ENCODE data around the gene FLNB. TPM values are rescaled to one million over a fixed set of nuclear protein-coding genes. Genes with fewer than 3 reads are reported as not detected.

Gene FLNB
- total and polyA plus RNA-seq, 2 of the 4 experiments (the other 2 are of a cell fraction), result 78.0 to 136 TPM

DNA sequence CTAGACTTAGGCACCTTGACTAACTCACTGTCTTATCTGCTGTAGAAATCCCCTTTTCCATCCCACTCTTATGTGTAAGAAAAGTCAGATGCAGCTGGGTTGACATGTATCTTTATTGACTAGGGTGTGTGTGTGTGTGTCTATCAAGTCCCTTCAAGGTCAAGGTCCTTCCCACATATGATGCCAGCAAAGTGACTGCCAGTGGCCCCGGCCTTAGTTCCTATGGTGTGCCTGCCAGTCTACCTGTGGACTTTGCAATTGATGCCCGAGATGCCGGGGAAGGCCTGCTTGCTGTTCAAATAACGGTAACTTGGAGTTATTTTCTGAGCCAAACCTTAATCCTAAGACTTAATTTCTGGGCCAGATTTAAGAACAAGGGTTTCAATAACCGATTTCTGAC is 126.2 kb downstream of the FLNB start:
- Histone ChIP-seq H2AFZ (replicated peaks; ENCODE audit: low read length, poor library complexity) (no peak overlapping the region), H3K36me3 (ENCODE audit: control insufficient read depth, insufficient read depth, low read length) (peaks cover 78% of the 10 kb centered on the region), H2AK5ac (ENCODE audit: low read depth, low read length) (no peak overlapping the region), H4K20me1 (ENCODE audit: insufficient read depth, low read length) (peaks cover 28% of the 10 kb centered on the region), H2BK20ac (ENCODE audit: low read depth, low read length) (no peak overlapping the region), H3K56ac (ENCODE audit: extremely low read depth, insufficient read depth, low read length) (no peak overlapping the region), H2AK9ac (replicated peaks; ENCODE audit: low read depth, low read length, poor library complexity) (no peak overlapping the region), H3K79me1 (ENCODE audit: low read depth in 1 of 2, low read length in 2 of 2) (peaks cover 42 to 60% of the 10 kb centered on the region in 2 experiments), H3K14ac (replicated peaks; ENCODE audit: low read depth, low read length) (no peak overlapping the region), H3K9me1 (ENCODE audit: insufficient read depth, low read length) (peaks cover 28% of the 10 kb centered on the region), H3K18ac (ENCODE audit: low read depth, low read length) (no peak overlapping the region), H4K5ac (ENCODE audit: low read depth, low read length) (no peak overlapping the region), H3K4me1 (ENCODE audit: control insufficient read depth, insufficient read depth, low read length) (no peaks in the 10 kb centered on the region; the same call in 1 of the 2 replicates), H2BK5ac (ENCODE audit: low read depth, low read length, poor library complexity, severe bottlenecking) (no peak overlapping the region), H3K4ac (ENCODE audit: low read depth, low read length) (no peak overlapping the region), H3K9ac (ENCODE audit: low read depth, low read length) (no peak overlapping the region), H3K4me3 (ENCODE audit: insufficient read depth, low read depth, low read length) (no peak overlapping the region), H3K27ac (ENCODE audit: insufficient read depth, low read length) (no peak overlapping the region), H3K4me2 (ENCODE audit: low read depth, low read length) (no peak overlapping the region), H4K91ac (ENCODE audit: insufficient read depth, low read depth, low read length) (no peak overlapping the region), H2BK120ac (ENCODE audit: low read depth, low read length) (no peak overlapping the region), H4K8ac (ENCODE audit: low read depth in 2 of 2, low read length in 2 of 2) (no peak overlapping the region), H3K9me3 (ENCODE audit: control insufficient read depth, insufficient read depth, low read length) (no peaks in the 10 kb centered on the region), H2BK15ac (ENCODE audit: low read depth, low read length) (no peak overlapping the region), H3K23ac (ENCODE audit: low read depth, low read length) (no peak overlapping the region), H3K27me3 (ENCODE audit: control insufficient read depth, insufficient read depth, low read length) (no peaks in the 10 kb centered on the region)
- no peak for ATAC-seq (ENCODE audit: low read depth)
- intact Hi-C loops (cut with micrococcal nuclease), result no loop called here
- no TSS peak for BruUV-seq (replicated peaks)
- WGBS, 2 experiments (ENCODE audit: extremely low coverage in 2 of 2, insufficient read length in 1 of 2), result 97% methylated on average over 5 of the region's 5 CpGs; no CpG with 5 or more reads in 1 of the 2 experiments
- ChIA-PET CTCF (interaction anchor here (0.6 to 1.8 kb wide), 3 partner anchors 16 to 185 kb away, joined by 3 to 5 read pairs (median 3); no protein-coding TSS in a partner anchor), POLR2A (ENCODE audit: unreplicated experiment) (no interaction called here)
- no peak for DNase-seq
- dilution Hi-C loops (cut with HindIII; ENCODE audit: low sequenced_read_pairs, unreplicated experiment), result no loop called here
- in situ Hi-C loops (cut with MboI; ENCODE audit: low sequenced_read_pairs), result no loop called here
- TF ChIP-seq MAFK (IDR thresholded peaks at IDR 0.05; ENCODE audit: low read depth, low read length), result no peak
- TF ChIP-seq MAZ (IDR thresholded peaks at IDR 0.05; ENCODE audit: borderline replicate concordance, low read depth, low read length), result no peak
- no peak for TF ChIP-seq MXI1 (IDR thresholded peaks at IDR 0.05; ENCODE audit: borderline replicate concordance, low read depth, low read length)
- no peak for TF ChIP-seq RCOR1 (IDR thresholded peaks at IDR 0.05; ENCODE audit: insufficient replicate concordance, low read length)
- no peak for TF ChIP-seq CHD1 (IDR thresholded peaks at IDR 0.05; ENCODE audit: low read depth, low read length)
- no peak for TF ChIP-seq SMC3 (IDR thresholded peaks at IDR 0.05; ENCODE audit: low read depth, low read length)
- TF ChIP-seq POLR2A (IDR thresholded peaks at IDR 0.05; ENCODE audit: low read depth, low read length), result no peak
- no peak for TF ChIP-seq BHLHE40 (IDR thresholded peaks at IDR 0.05; ENCODE audit: low read depth, low read length)
- no peak for TF ChIP-seq NFE2L2 (IDR thresholded peaks at IDR 0.05; ENCODE audit: low read depth, low read length)
- TF ChIP-seq, protein P1, sequence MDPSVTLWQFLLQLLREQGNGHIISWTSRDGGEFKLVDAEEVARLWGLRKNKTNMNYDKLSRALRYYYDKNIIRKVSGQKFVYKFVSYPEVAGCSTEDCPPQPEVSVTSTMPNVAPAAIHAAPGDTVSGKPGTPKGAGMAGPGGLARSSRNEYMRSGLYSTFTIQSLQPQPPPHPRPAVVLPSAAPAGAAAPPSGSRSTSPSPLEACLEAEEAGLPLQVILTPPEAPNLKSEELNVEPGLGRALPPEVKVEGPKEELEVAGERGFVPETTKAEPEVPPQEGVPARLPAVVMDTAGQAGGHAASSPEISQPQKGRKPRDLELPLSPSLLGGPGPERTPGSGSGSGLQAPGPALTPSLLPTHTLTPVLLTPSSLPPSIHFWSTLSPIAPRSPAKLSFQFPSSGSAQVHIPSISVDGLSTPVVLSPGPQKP (IDR thresholded peaks at IDR 0.05; ENCODE audit: borderline replicate concordance, low read depth, low read length), result no peak
- no peak for TF ChIP-seq RAD21 (IDR thresholded peaks at IDR 0.05; ENCODE audit: low read length)
- TF ChIP-seq CTCF (conservative IDR thresholded peaks at IDR 0.05; ENCODE audit: low read depth, low read length), result no peak
- TF ChIP-seq CEBPB (IDR thresholded peaks at IDR 0.05; ENCODE audit: low read depth, low read length), result no peak
- no peak for TF ChIP-seq RFX5 (IDR thresholded peaks at IDR 0.05; ENCODE audit: low read depth, low read length)
- no peak for TF ChIP-seq FOS (IDR thresholded peaks at IDR 0.05; ENCODE audit: low read depth, low read length)
- no peak for TF ChIP-seq USF2 (IDR thresholded peaks at IDR 0.05; ENCODE audit: low read depth, low read length)
